Measurements from ENCODE around the gene PPP1R14B.
A peak's percentile ranks its signal among the peaks of the same experiment; 100 is the strongest.

The PPP1R14B gene

GRCh38 chr11:64246871-64247728 is at the start of gene PPP1R14B:
Gene PPP1R14B (minus strand): TSS chr11:64246943. CDS start chr11:64246673, 270 bp downstream.
- peak; percentile 50 for DNase-seq (ENCODE audit: low read depth, low spot score)

GRCh38 chr11:64296236-64296635 is 49.5 kb upstream of the PPP1R14B start:
- DNase-seq (ENCODE audit: low read depth, low spot score), result no peak

- DNase-seq (ENCODE audit: low read depth, low spot score), result no peak
Measured at GRCh38 chr11:64295760-64296159, 49.0 kb upstream of the PPP1R14B start.

GRCh38 chr11:64294774-64295173 is 48.0 kb upstream of the PPP1R14B start:
- DNase-seq (ENCODE audit: low read depth, low spot score), result no peak

- DNase-seq (ENCODE audit: low read depth, low spot score), result no peak
Measured at GRCh38 chr11:64292460-64293254, 45.9 kb upstream of the PPP1R14B start.

- DNase-seq (ENCODE audit: low read depth, low spot score), result no peak
Measured at GRCh38 chr11:64291752-64292459, 45.2 kb upstream of the PPP1R14B start.

- no peak for DNase-seq (ENCODE audit: low read depth, low spot score)
Measured at GRCh38 chr11:64291262-64291751, 44.6 kb upstream of the PPP1R14B start, which contains the start of gene KCNK4. Gene KCNK4 (plus strand): TSS chr11:64291302. CDS start chr11:64293019, 1,717 bp downstream.

GRCh38 chr11:64290352-64291261 is 43.9 kb upstream of the PPP1R14B start:
- DNase-seq (ENCODE audit: low read depth, low spot score), result no peak

GRCh38 chr11:64289002-64289564 is 42.3 kb upstream of the PPP1R14B start:
- DNase-seq (ENCODE audit: low read depth, low spot score), result no peak

- no peak for DNase-seq (ENCODE audit: low read depth, low spot score)
Measured at GRCh38 chr11:64288353-64288750, 41.6 kb upstream of the PPP1R14B start.

- no peak for DNase-seq (ENCODE audit: low read depth, low spot score)
Measured at GRCh38 chr11:64287676-64288352, 41.1 kb upstream of the PPP1R14B start.

GRCh38 chr11:64286801-64287159 is 40.0 kb upstream of the PPP1R14B start:
- no peak for DNase-seq (ENCODE audit: low read depth, low spot score)

GRCh38 chr11:64285885-64286800 is 39.4 kb upstream of the PPP1R14B start:
- no peak for DNase-seq (ENCODE audit: low read depth, low spot score)

- peak; percentile 84 for DNase-seq (ENCODE audit: low read depth, low spot score)
Measured at GRCh38 chr11:64284962-64285884, 38.5 kb upstream of the PPP1R14B start, which contains the start of gene GPR137. Gene GPR137 (plus strand): TSS chr11:64285848. CDS start chr11:64286525, 677 bp downstream.

- peak; percentile 86 for DNase-seq (ENCODE audit: low read depth, low spot score)
Measured at GRCh38 chr11:64284048-64284961, 37.6 kb upstream of the PPP1R14B start, which contains the start of gene BAD. Gene BAD (minus strand): TSS chr11:64284665. CDS start chr11:64284368, 297 bp downstream.

GRCh38 chr11:64283092-64283491 is 36.3 kb upstream of the PPP1R14B start:
- DNase-seq (ENCODE audit: low read depth, low spot score), result no peak
